Stimulated activated CD4-positive, alpha-beta T cell treated with anti-CD3 and anti-CD28 coated beads, Interleukin-1b, Interleukin-23, amount 100 ng/mL, for 1 hour (primary cell): ENCODE data around the gene ADIPOQ.
"Not testable (repeated sequence)": the region's sequence is repeated elsewhere in the genome, so short reads cannot be mapped to it uniquely, and the experiment has no call there.

Experiments
- DNase-seq, 2 donors: peaks; one replicate each; pipeline ENCODE4 v3.0.0-alpha.2; 2020; ENCODE audit warnings: low read depth in 2 of 2

The ADIPOQ gene

GRCh38 chr3:186842426-186843038, at the start of gene ADIPOQ:
ADIPOQ (plus strand) TSS chr3:186842710; CDS start chr3:186853059, 10,349 bp downstream.
- DNase-seq: no peak

- no peak for DNase-seq
These were observed 44.2 kb upstream of the ADIPOQ start for GRCh38 chr3:186798239-186798874.

GRCh38 chr3:186800285-186800684, 42.2 kb upstream of the ADIPOQ start:
- DNase-seq: no peak

- DNase-seq: no peak
These were observed 39.8 kb upstream of the ADIPOQ start for GRCh38 chr3:186802701-186803100.

GRCh38 chr3:186803447-186803846, 39.1 kb upstream of the ADIPOQ start:
- not testable (repeated sequence) for DNase-seq

- peak; percentile 41 to 77 for DNase-seq
These were observed 36.1 kb upstream of the ADIPOQ start, which contains the start of gene RFC4 for GRCh38 chr3:186806089-186807055. RFC4 (minus strand) TSS chr3:186806482; CDS start chr3:186804713, 1,769 bp downstream.

GRCh38 chr3:186807231-186807630, 35.3 kb upstream of the ADIPOQ start:
- no peak for DNase-seq

- no peak for DNase-seq
These were observed 32.0 kb upstream of the ADIPOQ start for GRCh38 chr3:186810336-186810996.

GRCh38 chr3:186811313-186811712, 31.2 kb upstream of the ADIPOQ start:
- DNase-seq: not testable (repeated sequence)

GRCh38 chr3:186814100-186814499, 28.4 kb upstream of the ADIPOQ start:
- DNase-seq: no peak

GRCh38 chr3:186815435-186815834, 27.1 kb upstream of the ADIPOQ start:
- DNase-seq: no peak

- DNase-seq: no peak
These were observed 24.0 kb upstream of the ADIPOQ start for GRCh38 chr3:186818516-186818915.

- DNase-seq: no peak
These were observed 23.6 kb upstream of the ADIPOQ start for GRCh38 chr3:186818956-186819355.

GRCh38 chr3:186821429-186822387, 20.8 kb upstream of the ADIPOQ start:
- no peak for DNase-seq

GRCh38 chr3:186822388-186822759, 20.1 kb upstream of the ADIPOQ start:
- DNase-seq: not testable (repeated sequence)

- DNase-seq: no peak
These were observed 19.1 kb upstream of the ADIPOQ start for GRCh38 chr3:186823386-186823785.

GRCh38 chr3:186824430-186825139, 17.9 kb upstream of the ADIPOQ start:
- DNase-seq: no peak

GRCh38 chr3:186825294-186825821, 17.2 kb upstream of the ADIPOQ start:
- DNase-seq: no peak

- DNase-seq: no peak
These were observed 16.6 kb upstream of the ADIPOQ start for GRCh38 chr3:186825872-186826409.
